Loucy (cell line): Measurements from ENCODE around the gene IFT122.
"Not testable (repeated sequence)": the region's sequence is repeated elsewhere in the genome, so short reads cannot be mapped to it uniquely, and the experiment has no call there.

Source experiments
- CTCF ChIP-seq: fragments of 200-600 bp; sonication (generic); conservative IDR thresholded peaks from 2 replicates; pipeline ENCODE4 v1.5.1; 2014; ENCODE audit warnings: mild to moderate bottlenecking, antibody characterized with exemption, low read length
- EZH2phosphoT487 ChIP-seq: fragments of 200-600 bp; IDR thresholded peaks from 2 replicates; pipeline ENCODE4 v1.6.1; 2018; ENCODE audit warnings: antibody characterized with exemption, mild to moderate bottlenecking, moderate library complexity, borderline replicate concordance

- not testable (repeated sequence) for TF ChIP-seq CTCF, EZH2phosphoT487
Measured at GRCh38 chr3:129391583-129391982, 48.4 kb upstream of the IFT122 start.
